Suprapubic skin (tissue), 4 donors: ENCODE data around the gene UBTD1. TPM values are rescaled to one million over a fixed set of nuclear protein-coding genes. Genes with fewer than 3 reads are reported as not detected.

ENCODE experiments used
- DNase-seq, 2 donors: peaks; one replicate each; pipeline ENCODE4 v3.0.0-alpha.2; 2019; ENCODE audit warnings: low spot score in 2 of 2
- H3K27ac ChIP-seq: fragments of 200-600 bp; sonication (generic); one replicate; pipeline ENCODE4 v1.5.1; 2019
- H3K27me3 ChIP-seq: fragments of 200-600 bp; sonication (generic); one replicate; pipeline ENCODE4 v1.5.1; 2019
- H3K36me3 ChIP-seq: fragments of 200-600 bp; sonication (generic); one replicate; pipeline ENCODE4 v1.5.1; 2019
- H3K4me1 ChIP-seq: fragments of 200-600 bp; sonication (generic); one replicate; pipeline ENCODE4 v1.5.1; 2019
- H3K4me3 ChIP-seq: fragments of 200-600 bp; sonication (generic); one replicate; pipeline ENCODE4 v1.5.1; 2019; ENCODE audit warnings: mild to moderate bottlenecking
- H3K9me3 ChIP-seq: fragments of 200-600 bp; sonication (generic); one replicate; pipeline ENCODE4 v1.5.1; 2019
- CTCF ChIP-seq, 2 donors: fragments of 200-600 bp in 1 of 2; fragments of 450-650 bp in 1 of 2; sonication (generic) in 1 of 2; IDR thresholded peaks; one replicate each; pipeline ENCODE4 v1.5.1; 2016 to 2019; ENCODE audit warnings: antibody characterized with exemption in 2 of 2, mild to moderate bottlenecking in 1 of 2, moderate library complexity in 1 of 2
- EP300 ChIP-seq: sonication (generic); formaldehyde crosslinking; IDR thresholded peaks from one replicate; pipeline ENCODE4 v1.6.1; 2017; ENCODE audit warnings: antibody characterized with exemption
- POLR2A ChIP-seq, 2 donors: fragments of 450-650 bp; IDR thresholded peaks; one replicate each; pipeline ENCODE4 v1.6.1; 2017; ENCODE audit warnings: antibody characterized with exemption in 2 of 2, mild to moderate bottlenecking in 2 of 2, moderate library complexity in 2 of 2
- POLR2AphosphoS5 ChIP-seq, 3 donors: sonication (generic); formaldehyde crosslinking; IDR thresholded peaks; one replicate each; pipeline ENCODE4 v1.6.1; 2017; ENCODE audit warnings: antibody characterized with exemption in 3 of 3
- WGBS: methylation state at CpG from one replicate; pipeline ENCODE4 v1.1.5; 2018; 5-methylcytosine and 5-hydroxymethylcytosine counted together
- total RNA-seq, 4 donors: library from RNA; depleted of rRNA; stranded (reverse); fragments of >200 nt; gene quantifications; one replicate each; pipeline ENCODE4 v1.1.0, GENCODE V29; 2016

The UBTD1 gene
- total RNA-seq, 4 donors from 2014 or later = 15.2 to 50.8 (median 36.4) TPM

- no peaks in the 10 kb centered on the region for H3K36me3 ChIP-seq
- no peaks in the 10 kb centered on the region for H3K9me3 ChIP-seq
- DNase-seq = no peak
- H3K27me3 ChIP-seq = no peaks in the 10 kb centered on the region
- no peak overlapping the region for H3K4me3 ChIP-seq
- WGBS = 76% methylated on average over 3 of the region's 3 CpGs
- peaks cover 12% of the 10 kb centered on the region for H3K4me1 ChIP-seq
- TF ChIP-seq POLR2AphosphoS5 (IDR thresholded peaks at IDR 0.05) (no peak), EP300 (no peak), POLR2A (IDR thresholded peaks at IDR 0.05) (no peak), CTCF (IDR thresholded peaks at IDR 0.05) (no peak)
- H3K27ac ChIP-seq = no peak overlapping the region
These were observed 7.7 kb downstream of the UBTD1 start for GRCh38 chr10:97506199-97506991.

GRCh38 chr10:97508342-97508741 is 9.6 kb downstream of the UBTD1 start:
- Histone ChIP-seq H3K9me3 (no peaks in the 10 kb centered on the region), H3K36me3 (no peaks in the 10 kb centered on the region), H3K27me3 (no peaks in the 10 kb centered on the region), H3K27ac (no peak overlapping the region), H3K4me3 (no peak overlapping the region), H3K4me1 (peaks cover 14% of the 10 kb centered on the region)
- no peak for DNase-seq
- WGBS = 27% methylated on average over 1 of the region's 1 CpG
- TF ChIP-seq POLR2A (IDR thresholded peaks at IDR 0.05) = no peak
- no peak for TF ChIP-seq POLR2AphosphoS5 (IDR thresholded peaks at IDR 0.05)
- no peak for TF ChIP-seq EP300
- TF ChIP-seq CTCF (IDR thresholded peaks at IDR 0.05) = no peak

GRCh38 chr10:97509120-97509680 is 10.5 kb downstream of the UBTD1 start:
- no peaks in the 10 kb centered on the region for H3K36me3 ChIP-seq
- no peak overlapping the region for H3K27ac ChIP-seq
- H3K4me3 ChIP-seq = no peak overlapping the region
- peaks cover 7% of the 10 kb centered on the region for H3K4me1 ChIP-seq
- DNase-seq = no peak
- no peaks in the 10 kb centered on the region for H3K9me3 ChIP-seq
- TF ChIP-seq CTCF (IDR thresholded peaks at IDR 0.05) = no peak
- TF ChIP-seq POLR2AphosphoS5 (IDR thresholded peaks at IDR 0.05) = no peak
- TF ChIP-seq POLR2A (IDR thresholded peaks at IDR 0.05) = no peak
- no peak for TF ChIP-seq EP300
- 92% methylated on average over 8 of the region's 8 CpGs for WGBS
- no peaks in the 10 kb centered on the region for H3K27me3 ChIP-seq

- 90% methylated on average over 4 of the region's 4 CpGs for WGBS
- no peak overlapping the region for H3K4me3 ChIP-seq
- H3K27me3 ChIP-seq = no peaks in the 10 kb centered on the region
- no peak for DNase-seq
- TF ChIP-seq POLR2AphosphoS5 (IDR thresholded peaks at IDR 0.05) = no peak
- TF ChIP-seq POLR2A (IDR thresholded peaks at IDR 0.05) = no peak
- no peak for TF ChIP-seq EP300
- no peak for TF ChIP-seq CTCF (IDR thresholded peaks at IDR 0.05)
- no peaks in the 10 kb centered on the region for H3K9me3 ChIP-seq
- H3K4me1 ChIP-seq = peaks cover 15% of the 10 kb centered on the region
- H3K27ac ChIP-seq = no peak overlapping the region
- no peaks in the 10 kb centered on the region for H3K36me3 ChIP-seq
These were observed 12.0 kb downstream of the UBTD1 start for GRCh38 chr10:97510686-97511085.

- no peak for DNase-seq
- no peak overlapping the region for H3K27ac ChIP-seq
- TF ChIP-seq POLR2A (IDR thresholded peaks at IDR 0.05) (no peak), EP300 (no peak), CTCF (IDR thresholded peaks at IDR 0.05) (no peak), POLR2AphosphoS5 (IDR thresholded peaks at IDR 0.05) (no peak)
- no peak overlapping the region for H3K4me3 ChIP-seq
- 48% methylated on average over 3 of the region's 3 CpGs for WGBS
- H3K4me1 ChIP-seq = peaks cover 22% of the 10 kb centered on the region
- no peaks in the 10 kb centered on the region for H3K9me3 ChIP-seq
- H3K27me3 ChIP-seq = no peaks in the 10 kb centered on the region
- H3K36me3 ChIP-seq = no peaks in the 10 kb centered on the region
These were observed 13.2 kb downstream of the UBTD1 start for GRCh38 chr10:97511711-97512440.
